GM19193 (cell line): ENCODE data around the gene SCGB2A2.

Experiments
- POLR2A ChIP-seq: IDR thresholded peaks from 4 replicates; pipeline ENCODE4 v1.6.1; 2011; ENCODE audit not compliant: insufficient read depth, insufficient read length; ENCODE audit errors: extremely low read depth

The SCGB2A2 gene

GRCh38 chr11:62269654-62270278 is at the start of gene SCGB2A2:
SCGB2A2 (plus strand) TSS chr11:62270158; CDS start chr11:62270217, 59 bp downstream.
- no peak for TF ChIP-seq POLR2A

DNA sequence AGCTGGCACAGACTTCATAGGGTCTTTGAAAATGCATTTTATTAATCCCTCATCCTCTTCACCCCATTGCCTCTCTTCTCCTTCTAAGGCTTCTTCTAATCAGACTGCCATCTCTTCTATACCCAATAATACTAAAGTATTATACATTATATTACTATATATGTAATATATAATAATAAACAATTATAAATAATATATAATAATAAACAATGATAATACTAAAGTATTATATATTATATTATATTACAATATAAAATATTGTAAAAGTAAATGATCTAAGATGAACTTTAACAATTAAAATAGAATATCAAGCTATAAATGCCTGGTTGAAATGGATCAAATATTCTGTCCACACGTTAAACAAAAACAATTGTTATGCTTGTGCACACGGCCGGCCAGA is 48.5 kb upstream of the SCGB2A2 start:
- TF ChIP-seq POLR2A = no peak

DNA sequence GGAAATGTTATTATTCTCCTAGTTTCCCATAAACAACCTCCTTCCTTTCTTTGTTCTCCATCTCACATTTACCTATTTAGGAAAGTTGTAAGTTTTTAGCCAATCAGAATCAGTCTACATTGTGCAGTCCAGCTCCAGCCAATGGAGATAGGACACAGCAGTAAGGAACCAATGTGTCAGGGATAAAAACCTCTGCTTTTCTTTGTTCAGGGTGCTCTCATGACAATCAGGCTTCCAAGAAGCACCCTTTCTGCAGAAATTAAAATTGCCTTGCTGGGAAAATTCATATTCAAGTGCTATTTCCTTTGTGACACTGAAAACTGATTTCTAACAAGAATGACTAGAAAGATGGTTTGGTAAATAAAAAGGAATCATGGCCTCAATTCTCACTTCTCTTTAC is 46.9 kb upstream of the SCGB2A2 start:
- TF ChIP-seq POLR2A = no peak

GRCh38 chr11:62233730-62234129 is 36.2 kb upstream of the SCGB2A2 start:
- no peak for TF ChIP-seq POLR2A

DNA sequence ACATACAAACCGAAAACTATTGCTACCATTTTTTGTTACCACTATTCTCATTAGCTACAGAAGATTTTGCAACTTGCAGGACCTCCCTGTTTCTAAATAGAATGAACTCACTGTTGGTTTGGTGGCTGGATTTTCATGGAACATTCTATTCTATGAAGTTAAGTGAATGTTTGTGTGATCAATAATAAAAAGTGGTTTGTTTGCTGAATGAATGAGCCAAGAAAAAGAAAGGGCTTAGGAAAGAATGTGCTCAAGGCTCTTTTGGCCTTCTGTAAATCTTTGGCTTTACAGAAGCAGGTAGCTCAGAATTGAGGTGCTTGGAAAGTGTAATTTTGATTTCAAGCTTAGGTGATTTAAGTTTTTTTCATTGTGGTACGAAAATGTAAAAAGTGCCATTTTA is 33.8 kb upstream of the SCGB2A2 start:
- no peak for TF ChIP-seq POLR2A

- no peak for TF ChIP-seq POLR2A
Measured at GRCh38 chr11:62237499-62237898, 32.5 kb upstream of the SCGB2A2 start.

GRCh38 chr11:62238151-62238550 is 31.8 kb upstream of the SCGB2A2 start:
- no peak for TF ChIP-seq POLR2A

DNA sequence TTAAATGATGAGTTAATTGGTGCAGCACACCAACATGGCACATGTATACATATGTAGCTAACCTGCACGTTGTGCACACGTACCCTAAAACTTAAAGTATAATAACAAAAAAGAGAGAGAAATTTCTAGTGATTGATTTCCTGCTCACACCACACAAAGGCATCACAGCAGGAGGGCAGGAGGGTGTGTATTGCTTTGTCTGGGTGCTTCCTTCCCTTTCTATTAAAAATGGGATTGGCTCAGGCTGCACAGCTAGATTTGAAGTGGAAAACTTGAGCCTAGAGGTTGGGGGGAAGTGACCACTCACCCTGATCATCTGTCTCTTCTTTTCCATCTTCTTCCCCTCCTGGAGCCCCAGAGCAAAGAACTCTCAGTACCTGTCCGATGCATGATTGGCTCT is 28.9 kb upstream of the SCGB2A2 start:
- TF ChIP-seq POLR2A = no peak

- no peak for TF ChIP-seq POLR2A
Measured at GRCh38 chr11:62242021-62242420, 27.9 kb upstream of the SCGB2A2 start, which contains the start of gene SCGB1D2. SCGB1D2 (plus strand) TSS chr11:62242239; CDS start chr11:62242308, 69 bp downstream.

- no peak for TF ChIP-seq POLR2A
Measured at GRCh38 chr11:62245271-62245753, 24.6 kb upstream of the SCGB2A2 start.

GRCh38 chr11:62251698-62252097 is 18.3 kb upstream of the SCGB2A2 start:
- TF ChIP-seq POLR2A = no peak

- TF ChIP-seq POLR2A = no peak
Measured at GRCh38 chr11:62253999-62254542, 15.9 kb upstream of the SCGB2A2 start.

DNA sequence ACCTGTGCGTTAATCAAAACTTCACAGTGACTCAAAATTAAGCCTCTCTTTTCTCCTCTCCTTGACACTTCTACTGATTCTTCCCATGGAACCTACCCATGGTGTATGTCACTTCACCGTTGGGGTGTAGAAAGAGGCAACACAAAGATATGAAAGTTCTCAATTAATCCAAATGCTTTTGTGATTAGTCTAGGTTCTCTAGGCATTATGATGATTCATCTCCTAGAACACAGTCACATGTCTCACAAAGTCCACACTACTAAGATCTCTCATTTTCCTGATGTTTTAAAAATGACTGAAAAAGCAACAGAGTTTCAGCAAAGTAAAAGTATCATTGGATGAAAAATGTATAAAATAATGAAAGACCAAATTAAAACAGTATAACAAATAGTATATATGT is 13.7 kb upstream of the SCGB2A2 start:
- no peak for TF ChIP-seq POLR2A

GRCh38 chr11:62260261-62260953 is 9.6 kb upstream of the SCGB2A2 start:
- no peak for TF ChIP-seq POLR2A

- TF ChIP-seq POLR2A = no peak
Measured at GRCh38 chr11:62264004-62264403, 6.0 kb upstream of the SCGB2A2 start.

- no peak for TF ChIP-seq POLR2A
Measured at GRCh38 chr11:62266558-62266957, 3.4 kb upstream of the SCGB2A2 start.
